Measurements from ENCODE around the gene OR4D9. TPM values are rescaled to one million over a fixed set of nuclear protein-coding genes. Genes with fewer than 3 reads are reported as not detected.

Gene OR4D9
- total and polyA plus RNA-seq, 2 of the 8 experiments (the other 6 are each of a cell fraction or from before 2014, with no cell fraction given), result not detected

GRCh38 chr11:59545179-59546020, 34.1 kb downstream of the OR4D9 start:
- Histone ChIP-seq H3K14ac (ENCODE audit: insufficient read length) (no peak overlapping the region), H2BK20ac (ENCODE audit: low read length) (no peak overlapping the region), H2BK5ac (ENCODE audit: low read depth, low read length) (no peak overlapping the region), H2BK15ac (ENCODE audit: low read length) (0 out of 2 replicates have a peak overlapping the region, but pooled peaks have one; percentile 29), H4K91ac (replicated peaks; ENCODE audit: insufficient read length, low read length) (no peak overlapping the region), H3K18ac (ENCODE audit: extremely low read depth, low read length) (no peak overlapping the region), H2AK5ac (ENCODE audit: low read depth, low read length) (no peak overlapping the region), H3K9me3 (ENCODE audit: insufficient read depth in 2 of 2, low read depth in 1 of 2, low read length in 1 of 2) (no peaks in the 10 kb centered on the region), H3K9ac (replicated peaks in 1 of 4; ENCODE audit: extremely low read depth in 1 of 4, low read depth in 3 of 4, low read length in 3 of 4) (no peak overlapping the region), H4K5ac (ENCODE audit: insufficient read length, low read depth, low read length) (no peak overlapping the region), H3K27me3 (replicated peaks in 1 of 4; ENCODE audit: control insufficient read depth in 3 of 4, extremely low read depth in 1 of 4, insufficient read depth in 3 of 4, low read length in 3 of 4) (no peaks in the 10 kb centered on the region), H3K27ac (ENCODE audit: low read depth, low read length) (0 out of 2 replicates have a peak overlapping the region, but pooled peaks have one; percentile 19), H3K4me1 (replicated peaks in 1 of 4; ENCODE audit: control insufficient read depth in 3 of 4, insufficient read depth in 4 of 4, low read length in 3 of 4) (peaks cover 0 to 7% (median 0%) of the 10 kb centered on the region in 4 experiments; a peak in 1 of 7 replicates), H4K20me1 (replicated peaks in 1 of 2; ENCODE audit: control insufficient read depth in 1 of 2, insufficient read depth in 2 of 2, low read length in 2 of 2) (no peaks in the 10 kb centered on the region), H3K4ac (replicated peaks; ENCODE audit: insufficient read length, low read depth, low read length) (no peak overlapping the region), H4K8ac (ENCODE audit: extremely low read depth, insufficient read depth, low read length) (no peak overlapping the region), H3K23ac (ENCODE audit: insufficient read length) (no peak overlapping the region), H3K79me2 (ENCODE audit: control insufficient read depth in 1 of 2, insufficient read depth in 2 of 2, low read length in 2 of 2) (no peaks in the 10 kb centered on the region), H2BK12ac (ENCODE audit: low read depth, low read length) (no peak overlapping the region), H3K36me3 (ENCODE audit: control insufficient read depth in 2 of 4, insufficient read depth in 4 of 4, low read length in 3 of 4) (no peaks in the 10 kb centered on the region), H2AFZ (ENCODE audit: low read length) (peak overlapping the region; percentile 86; the same call in 1 of the 2 replicates), H3K23me2 (ENCODE audit: low read depth, low read length) (peaks cover 5% of the 10 kb centered on the region; the same call in 1 of the 2 replicates), H3K4me3 (ENCODE audit: extremely low read depth in 1 of 4, insufficient read depth in 2 of 4, low read depth in 3 of 4, low read length in 4 of 4) (no peak overlapping the region), H3K56ac (replicated peaks; ENCODE audit: insufficient read length, low read depth, low read length) (no peak overlapping the region), H3K4me2 (ENCODE audit: insufficient read depth in 1 of 2, low read depth in 2 of 2, low read length in 2 of 2) (no peak overlapping the region), H2BK120ac (replicated peaks; ENCODE audit: low read depth, low read length) (no peak overlapping the region), H3K79me1 (ENCODE audit: low read depth, low read length) (no peaks in the 10 kb centered on the region)
- WGBS, 2 experiments (ENCODE audit: extremely low coverage in 1 of 2, insufficient coverage in 1 of 2, insufficient read length in 1 of 2, insufficient replicate concordance in 2 of 2, low coverage in 1 of 2, low lambda C conversion rate in 2 of 2, missing lambda C conversion rate in 1 of 2), result 89% methylated on average over 24 of the region's 24 CpGs; no CpG with 5 or more reads in 1 of the 2 experiments
- FAIRE-seq, result no peak
- ChIA-PET POLR2A (ENCODE audit: partially characterized antibody) (interaction anchor here (0.7 kb wide), 1 partner anchor 13 kb away, joined by 3 read pairs; no protein-coding TSS in a partner anchor), CTCF (ENCODE audit: partially characterized antibody) (interaction anchor here (0.8 kb wide), 1 partner anchor 8 kb away, joined by 3 read pairs; no protein-coding TSS in a partner anchor)
- no peak for TF ChIP-seq GTF2F1 (IDR thresholded peaks at IDR 0.05; ENCODE audit: borderline replicate concordance, low read depth, low read length)
- no peak for DNase-seq (ENCODE audit: low read depth in 1 of 2, low spot score in 2 of 2)

All from H1 (cell line).